Measurements from ENCODE around the gene MFAP4. TPM values are rescaled to one million over a fixed set of nuclear protein-coding genes. Genes with fewer than 3 reads are reported as not detected.

Gene MFAP4
- total RNA-seq, 1 experiment from 2014 or later = not detected

DNA sequence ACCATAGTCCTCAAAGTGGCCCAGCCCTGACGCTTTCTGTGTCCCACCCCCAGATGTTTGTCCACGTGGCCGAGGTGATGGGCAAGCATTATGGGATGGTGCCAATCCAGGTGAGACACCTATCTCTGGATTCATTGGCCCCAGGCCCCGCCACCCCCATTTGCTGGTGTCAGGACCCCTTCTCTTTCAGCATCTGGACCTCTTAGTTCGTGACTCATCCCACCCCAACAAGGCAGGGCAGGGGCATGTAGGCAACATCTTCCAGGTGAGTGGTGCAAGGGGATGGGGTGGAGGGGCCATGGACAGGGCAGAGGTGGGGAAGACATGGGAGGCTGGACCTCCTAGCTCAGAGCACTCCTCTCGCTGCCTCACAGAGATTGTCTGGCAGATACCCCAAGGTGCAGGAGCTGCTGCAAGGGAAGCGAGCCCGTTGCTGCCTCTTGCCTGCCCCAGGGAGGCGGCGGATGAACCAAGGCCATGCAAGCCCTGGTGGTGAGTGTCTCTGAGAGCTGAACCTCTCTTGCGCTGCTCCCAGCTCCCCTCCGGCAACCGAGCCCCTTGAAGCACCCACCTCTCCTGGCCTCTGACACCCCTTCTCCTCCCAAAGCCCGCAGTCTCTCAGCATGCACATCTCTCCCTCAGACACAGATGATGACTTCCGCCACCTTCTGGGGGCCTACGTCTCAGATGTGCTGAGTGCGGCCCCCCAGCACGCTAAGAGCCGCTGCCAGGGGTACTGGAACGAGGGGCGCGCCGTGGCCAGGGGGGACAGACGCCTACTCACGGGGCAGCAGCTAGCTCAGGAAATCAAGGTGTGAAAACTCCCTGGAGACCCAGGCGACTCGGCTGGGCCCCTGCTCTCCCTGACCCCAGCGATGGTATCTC, 27.6 kb upstream of the MFAP4 start:
- no peak for TF ChIP-seq EZH2 (IDR thresholded peaks at IDR 0.05; ENCODE audit: low read depth)
- TF ChIP-seq, protein P1, sequence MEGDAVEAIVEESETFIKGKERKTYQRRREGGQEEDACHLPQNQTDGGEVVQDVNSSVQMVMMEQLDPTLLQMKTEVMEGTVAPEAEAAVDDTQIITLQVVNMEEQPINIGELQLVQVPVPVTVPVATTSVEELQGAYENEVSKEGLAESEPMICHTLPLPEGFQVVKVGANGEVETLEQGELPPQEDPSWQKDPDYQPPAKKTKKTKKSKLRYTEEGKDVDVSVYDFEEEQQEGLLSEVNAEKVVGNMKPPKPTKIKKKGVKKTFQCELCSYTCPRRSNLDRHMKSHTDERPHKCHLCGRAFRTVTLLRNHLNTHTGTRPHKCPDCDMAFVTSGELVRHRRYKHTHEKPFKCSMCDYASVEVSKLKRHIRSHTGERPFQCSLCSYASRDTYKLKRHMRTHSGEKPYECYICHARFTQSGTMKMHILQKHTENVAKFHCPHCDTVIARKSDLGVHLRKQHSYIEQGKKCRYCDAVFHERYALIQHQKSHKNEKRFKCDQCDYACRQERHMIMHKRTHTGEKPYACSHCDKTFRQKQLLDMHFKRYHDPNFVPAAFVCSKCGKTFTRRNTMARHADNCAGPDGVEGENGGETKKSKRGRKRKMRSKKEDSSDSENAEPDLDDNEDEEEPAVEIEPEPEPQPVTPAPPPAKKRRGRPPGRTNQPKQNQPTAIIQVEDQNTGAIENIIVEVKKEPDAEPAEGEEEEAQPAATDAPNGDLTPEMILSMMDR (conservative IDR thresholded peaks at IDR 0.05) = no peak
- CTCF ChIA-PET = no interaction called here
- Histone ChIP-seq H3K36me3 (ENCODE audit: low read depth) (no peaks in the 10 kb centered on the region), H3K4me3 (no peak overlapping the region), H3K27ac (no peak overlapping the region), H2AFZ (no peak overlapping the region), H3K4me2 (no peak overlapping the region), H3K27me3 (ENCODE audit: insufficient read depth, low read depth) (no peaks in the 10 kb centered on the region), H3K9me2 (ENCODE audit: insufficient read depth) (no peaks in the 10 kb centered on the region), H3K9me3 (ENCODE audit: insufficient read depth, low read depth) (no peaks in the 10 kb centered on the region), H3K4me1 (replicated peaks; ENCODE audit: insufficient read depth) (no peaks in the 10 kb centered on the region; the same call in 1 of the 2 replicates), H3K79me2 (ENCODE audit: low read depth) (no peaks in the 10 kb centered on the region), H3F3A (ENCODE audit: insufficient read depth, low read depth) (0 out of 2 replicates have a peak, but pooled peaks cover 3% of the 10 kb centered on the region), H4K20me1 (ENCODE audit: insufficient read depth) (no peaks in the 10 kb centered on the region)
- no TSS peak for BruUV-seq (replicated peaks)
- DNase-seq = no peak
- POLR2A ChIA-PET (ENCODE audit: unreplicated experiment) = no interaction called here
- intact Hi-C loops (cut with micrococcal nuclease; ENCODE audit: unreplicated experiment) = no loop called here

DNA sequence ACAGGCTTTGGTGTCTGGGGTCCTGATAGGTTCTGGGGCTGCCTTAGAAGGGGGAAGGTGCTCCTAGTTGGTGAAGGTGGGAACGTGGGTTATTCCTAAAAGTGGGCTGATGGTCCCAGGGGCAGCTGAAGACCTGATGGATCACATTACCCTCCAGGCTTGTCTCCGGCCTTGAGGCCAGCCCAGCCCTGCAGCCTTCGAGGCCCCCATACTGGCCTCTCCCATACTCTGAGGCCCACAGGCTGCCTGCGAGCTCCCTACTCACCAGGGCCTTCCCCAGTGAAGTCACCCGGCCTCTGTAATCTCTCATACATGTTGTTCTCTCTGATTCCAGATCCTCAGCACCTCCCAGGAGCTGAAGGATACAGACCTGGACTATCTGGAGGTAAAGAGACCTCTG, 26.8 kb upstream of the MFAP4 start:
- no peaks in the 10 kb centered on the region for H3K36me3 ChIP-seq (ENCODE audit: low read depth)
- ChIA-PET CTCF (interaction anchor here (0.6 kb wide), 1 partner anchor 284 kb away, joined by 4 read pairs; no protein-coding TSS in a partner anchor), POLR2A (ENCODE audit: unreplicated experiment) (no interaction called here)
- no peak overlapping the region for H2AFZ ChIP-seq
- no peaks in the 10 kb centered on the region; the same call in 1 of the 2 replicates for H3K4me1 ChIP-seq (replicated peaks; ENCODE audit: insufficient read depth)
- no peaks in the 10 kb centered on the region for H4K20me1 ChIP-seq (ENCODE audit: insufficient read depth)
- H3K9me2 ChIP-seq (ENCODE audit: insufficient read depth) = no peaks in the 10 kb centered on the region
- no peak overlapping the region for H3K4me3 ChIP-seq
- intact Hi-C loops (cut with micrococcal nuclease; ENCODE audit: unreplicated experiment) = no loop called here
- H3K27ac ChIP-seq = no peak overlapping the region
- H3K79me2 ChIP-seq (ENCODE audit: low read depth) = no peaks in the 10 kb centered on the region
- BruUV-seq (replicated peaks) = no TSS peak
- no peak for DNase-seq
- no peaks in the 10 kb centered on the region for H3K27me3 ChIP-seq (ENCODE audit: insufficient read depth, low read depth)
- TF ChIP-seq, protein P1 (conservative IDR thresholded peaks at IDR 0.05) = no peak
- TF ChIP-seq EZH2 (IDR thresholded peaks at IDR 0.05; ENCODE audit: low read depth) = no peak
- H3F3A ChIP-seq (ENCODE audit: insufficient read depth, low read depth) = 0 out of 2 replicates have a peak, but pooled peaks cover 8% of the 10 kb centered on the region
- no peak overlapping the region for H3K4me2 ChIP-seq
- H3K9me3 ChIP-seq (ENCODE audit: insufficient read depth, low read depth) = no peaks in the 10 kb centered on the region

- Histone ChIP-seq H3K4me2 (no peak overlapping the region), H3F3A (ENCODE audit: insufficient read depth, low read depth) (0 out of 2 replicates have a peak, but pooled peaks cover 8% of the 10 kb centered on the region), H3K79me2 (ENCODE audit: low read depth) (no peaks in the 10 kb centered on the region), H3K9me3 (ENCODE audit: insufficient read depth, low read depth) (no peaks in the 10 kb centered on the region), H3K36me3 (ENCODE audit: low read depth) (no peaks in the 10 kb centered on the region), H3K9me2 (ENCODE audit: insufficient read depth) (no peaks in the 10 kb centered on the region), H2AFZ (no peak overlapping the region), H3K27me3 (ENCODE audit: insufficient read depth, low read depth) (no peaks in the 10 kb centered on the region), H3K4me3 (no peak overlapping the region), H3K4me1 (replicated peaks; ENCODE audit: insufficient read depth) (no peaks in the 10 kb centered on the region; the same call in 1 of the 2 replicates), H4K20me1 (ENCODE audit: insufficient read depth) (no peaks in the 10 kb centered on the region), H3K27ac (no peak overlapping the region)
- intact Hi-C loops (cut with micrococcal nuclease; ENCODE audit: unreplicated experiment) = no loop called here
- no peak for DNase-seq
- ChIA-PET POLR2A (ENCODE audit: unreplicated experiment) (no interaction called here), CTCF (no interaction called here)
- BruUV-seq (replicated peaks) = no TSS peak
- TF ChIP-seq EZH2 (IDR thresholded peaks at IDR 0.05; ENCODE audit: low read depth) = no peak
- TF ChIP-seq, protein P1 (conservative IDR thresholded peaks at IDR 0.05) = no peak
Measured at GRCh38 chr17:19412984-19413383, 26.0 kb upstream of the MFAP4 start.

Measured in PC-9 (cell line).